Retinal pigment epithelial cell (primary cell): ENCODE measurements around the gene LCN10.
"Not testable (repeated sequence)": the region's sequence is repeated elsewhere in the genome, so short reads cannot be mapped to it uniquely, and the experiment has no call there.

ENCODE experiments used
- DNase-seq: peaks from one replicate; pipeline ENCODE4 v3.0.0-alpha.2; 2010; ENCODE audit warnings: low read depth
- H3K4me3 ChIP-seq: 2 replicates; pipeline ENCODE4 v1.5.1; 2011; ENCODE audit warnings: mild to moderate bottlenecking, low read length, control low read depth, moderate library complexity
- CTCF ChIP-seq: conservative IDR thresholded peaks from 2 replicates; pipeline ENCODE4 v1.5.1; 2011; ENCODE audit warnings: low read depth, low read length, control low read depth, inconsistent platforms

Gene LCN10

DNA sequence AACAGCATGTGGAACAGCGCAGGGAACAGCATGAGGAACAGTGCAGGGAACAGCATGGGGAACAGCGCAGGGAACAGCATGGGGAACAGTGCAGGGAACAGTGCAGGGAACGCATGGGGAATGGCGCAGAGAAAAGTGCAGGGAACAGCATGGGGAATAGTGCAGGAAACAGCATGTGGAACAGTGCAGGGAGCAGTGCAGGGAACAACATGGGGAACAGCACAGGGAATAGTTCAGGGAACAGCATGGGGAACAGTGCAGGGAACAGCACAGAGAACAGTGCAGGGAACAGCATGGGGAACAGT is 13.3 kb upstream of the LCN10 start:
- no peak for DNase-seq
- H3K4me3 ChIP-seq, result no peak overlapping the region
- TF ChIP-seq CTCF, result no peak

DNA sequence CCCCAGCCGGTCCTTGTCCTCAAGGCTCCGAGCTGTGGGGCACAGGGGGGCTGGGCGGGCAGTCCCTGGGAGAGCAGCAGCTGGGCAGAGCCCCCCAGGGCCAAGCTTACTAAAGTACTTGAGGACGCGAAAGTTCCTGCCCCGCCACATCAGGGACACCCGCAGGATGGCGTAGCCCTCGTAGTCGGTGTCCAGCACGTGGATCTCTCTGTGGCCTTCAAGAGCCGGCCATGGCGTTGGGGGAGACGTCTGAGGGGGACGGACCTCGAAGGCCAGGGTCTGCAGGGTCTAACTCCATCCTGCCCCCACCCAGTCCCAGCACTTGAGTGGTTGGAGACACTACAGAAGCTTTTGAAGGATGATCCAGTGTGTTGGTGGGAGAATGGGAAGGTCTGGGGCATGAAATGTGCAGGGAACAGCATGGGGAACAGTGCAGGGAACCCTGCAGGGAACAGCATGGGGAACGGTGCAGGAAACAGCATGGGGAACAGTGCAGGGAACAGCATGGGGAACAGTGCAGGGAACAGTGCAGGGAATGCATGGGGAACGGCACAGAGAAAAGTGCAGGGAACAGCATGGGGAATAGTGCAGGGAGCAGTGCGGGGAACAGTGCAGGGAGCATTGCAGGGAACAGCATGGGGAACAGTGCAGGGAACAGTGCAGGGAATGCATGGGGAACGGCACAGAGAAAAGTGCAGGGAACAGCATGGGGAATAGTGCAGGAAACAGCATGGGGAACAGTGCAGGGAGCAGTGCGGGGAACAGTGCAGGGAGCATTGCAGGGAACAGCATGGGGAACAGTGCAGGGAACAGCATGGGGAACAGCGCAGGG is 12.8 kb upstream of the LCN10 start:
- DNase-seq, result not testable (repeated sequence)

GRCh38 chr9:136754626-136755301 is 12.0 kb upstream of the LCN10 start:
- H3K4me3 ChIP-seq, result no peak overlapping the region
- DNase-seq, result no peak
- TF ChIP-seq CTCF, result no peak

More for the DNA sequence above, 12.8 kb upstream of the LCN10 start:
- H3K4me3 ChIP-seq, result not testable (repeated sequence)

- DNase-seq, result no peak
- H3K4me3 ChIP-seq, result no peak overlapping the region
Measured at GRCh38 chr9:136754059-136754572, 11.4 kb upstream of the LCN10 start.

DNA sequence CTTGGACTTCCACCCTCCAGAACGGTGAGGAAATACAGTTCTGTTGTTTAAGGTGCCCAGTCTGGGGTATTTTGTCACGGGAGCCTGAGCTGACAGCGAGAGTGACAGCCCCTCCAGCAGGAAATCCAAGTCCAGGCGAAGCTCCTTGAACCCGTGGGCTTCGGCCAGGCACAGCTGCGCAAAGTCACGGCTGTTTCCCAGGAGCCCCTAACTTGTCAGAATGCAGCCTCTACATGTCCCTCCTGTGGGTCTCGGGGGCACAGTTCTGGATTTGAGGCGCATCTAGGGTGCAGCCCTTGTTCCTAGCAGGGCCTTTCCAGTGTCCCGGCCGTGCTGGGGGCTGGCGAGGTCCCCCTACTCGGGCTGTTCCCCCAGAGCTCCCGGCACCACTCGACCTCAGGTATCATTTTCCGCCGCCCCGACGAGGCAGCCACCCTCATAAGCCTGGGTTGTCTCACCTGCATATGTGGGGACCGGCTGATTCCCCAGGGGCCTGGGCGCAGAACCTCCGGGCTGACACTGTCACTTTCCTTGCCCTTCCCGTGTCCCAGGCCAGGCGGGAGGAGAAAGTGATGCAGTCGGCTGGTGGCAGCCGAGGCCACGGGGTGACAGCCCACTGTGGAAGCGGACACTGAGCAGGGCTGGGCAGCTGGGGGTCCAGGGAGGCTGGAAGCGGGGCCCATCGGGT is 10.8 kb upstream of the LCN10 start:
- TF ChIP-seq CTCF, result no peak
- DNase-seq, result no peak
- no peak overlapping the region for H3K4me3 ChIP-seq

More at GRCh38 chr9:136754059-136754572, 11.4 kb upstream of the LCN10 start:
- no peak for TF ChIP-seq CTCF

- no peak for DNase-seq
- H3K4me3 ChIP-seq, result no peak overlapping the region
- no peak for TF ChIP-seq CTCF
Measured at GRCh38 chr9:136751814-136752213, 9.1 kb upstream of the LCN10 start.

GRCh38 chr9:136751244-136751643 is 8.5 kb upstream of the LCN10 start:
- H3K4me3 ChIP-seq, result no peak overlapping the region
- DNase-seq, result no peak
- TF ChIP-seq CTCF, result no peak
